SK-N-SH (cell line): ENCODE measurements around the gene USP30.

Experiments
- CTCF ChIP-seq: fragments of 200-600 bp; sonication (generic); IDR thresholded peaks from 2 replicates; pipeline ENCODE4 v1.6.1; 2017; ENCODE audit warnings: antibody characterized with exemption, mild to moderate bottlenecking, moderate library complexity
- EP300 ChIP-seq, 2 experiments: IDR thresholded peaks; 2 replicates each; pipeline versions ENCODE4 v1.4.0 to v1.6.1; 2012; ENCODE audit warnings: borderline replicate concordance in 1 of 2, low read depth in 1 of 2, low read length in 1 of 2
- MAX ChIP-seq: IDR thresholded peaks from 2 replicates; pipeline ENCODE4 v1.4.0; 2012; ENCODE audit warnings: low read depth
- RAD21 ChIP-seq: IDR thresholded peaks from 2 replicates; pipeline ENCODE4 v1.6.1; 2012; ENCODE audit warnings: mild to moderate bottlenecking, low read length
- RCOR1 ChIP-seq: fragments of 150-350 bp; IDR thresholded peaks from 2 replicates; pipeline ENCODE4 v1.6.1; 2017; ENCODE audit warnings: antibody characterized with exemption, low read length
- RFX5 ChIP-seq: IDR thresholded peaks from 2 replicates; pipeline ENCODE4 v1.6.1; 2012; ENCODE audit warnings: mild to moderate bottlenecking, improper control_type of control experiment, low read length
- TCF12 ChIP-seq: IDR thresholded peaks from 2 replicates; pipeline ENCODE4 v1.4.0; 2012
- ZBTB33 ChIP-seq: IDR thresholded peaks from 2 replicates; pipeline ENCODE4 v1.4.0; 2012; ENCODE audit warnings: low read depth, borderline replicate concordance

GRCh38 chr12:109016978-109017377, 35.4 kb upstream of the USP30 start:
- TF ChIP-seq EP300 (IDR thresholded peaks at IDR 0.05; ENCODE audit: borderline replicate concordance in 1 of 2, low read depth in 1 of 2, low read length in 1 of 2) (no peak), MAX (no peak), CTCF (no peak), TCF12 (no peak), RCOR1 (no peak), RAD21 (no peak), RFX5 (no peak), ZBTB33 (no peak)
